ENCODE results near the gene KCNG4.

Gene KCNG4

GRCh38 chr16:84214451-84215066, 25.3 kb downstream of the KCNG4 start:
- H3K4me3 ChIP-seq (ENCODE audit: low read depth, low read length): no peak overlapping the region
- TF ChIP-seq, protein P1, sequence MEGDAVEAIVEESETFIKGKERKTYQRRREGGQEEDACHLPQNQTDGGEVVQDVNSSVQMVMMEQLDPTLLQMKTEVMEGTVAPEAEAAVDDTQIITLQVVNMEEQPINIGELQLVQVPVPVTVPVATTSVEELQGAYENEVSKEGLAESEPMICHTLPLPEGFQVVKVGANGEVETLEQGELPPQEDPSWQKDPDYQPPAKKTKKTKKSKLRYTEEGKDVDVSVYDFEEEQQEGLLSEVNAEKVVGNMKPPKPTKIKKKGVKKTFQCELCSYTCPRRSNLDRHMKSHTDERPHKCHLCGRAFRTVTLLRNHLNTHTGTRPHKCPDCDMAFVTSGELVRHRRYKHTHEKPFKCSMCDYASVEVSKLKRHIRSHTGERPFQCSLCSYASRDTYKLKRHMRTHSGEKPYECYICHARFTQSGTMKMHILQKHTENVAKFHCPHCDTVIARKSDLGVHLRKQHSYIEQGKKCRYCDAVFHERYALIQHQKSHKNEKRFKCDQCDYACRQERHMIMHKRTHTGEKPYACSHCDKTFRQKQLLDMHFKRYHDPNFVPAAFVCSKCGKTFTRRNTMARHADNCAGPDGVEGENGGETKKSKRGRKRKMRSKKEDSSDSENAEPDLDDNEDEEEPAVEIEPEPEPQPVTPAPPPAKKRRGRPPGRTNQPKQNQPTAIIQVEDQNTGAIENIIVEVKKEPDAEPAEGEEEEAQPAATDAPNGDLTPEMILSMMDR (IDR thresholded peaks at IDR 0.05; ENCODE audit: insufficient read depth, low read depth, low read length, missing control alignments): no peak
- no peak for DNase-seq (ENCODE audit: low read depth)

DNA sequence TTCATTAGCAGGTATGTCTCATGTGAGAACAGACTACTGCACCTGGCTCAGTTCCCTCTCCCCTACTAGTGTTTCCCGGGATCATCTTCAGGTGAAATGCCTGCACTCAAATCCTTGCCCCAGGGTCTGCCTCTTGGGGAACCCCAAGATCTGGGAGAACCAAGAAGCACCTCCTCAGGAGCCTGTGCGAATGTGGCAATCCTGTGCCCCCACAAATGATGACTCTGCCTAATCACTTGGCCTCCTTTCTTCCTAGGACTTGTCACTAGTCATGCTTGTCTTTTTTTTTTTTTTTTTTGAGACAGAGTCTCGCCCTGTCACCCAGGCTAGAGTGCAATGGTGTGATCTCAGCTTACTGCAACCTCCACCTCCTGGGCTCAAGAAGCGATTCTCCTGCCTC, 27.2 kb downstream of the KCNG4 start:
- no peak for DNase-seq (ENCODE audit: low read depth)
- no peak overlapping the region for H3K4me3 ChIP-seq (ENCODE audit: low read depth, low read length)
- TF ChIP-seq, protein P1 (IDR thresholded peaks at IDR 0.05; ENCODE audit: insufficient read depth, low read depth, low read length, missing control alignments): no peak

DNA sequence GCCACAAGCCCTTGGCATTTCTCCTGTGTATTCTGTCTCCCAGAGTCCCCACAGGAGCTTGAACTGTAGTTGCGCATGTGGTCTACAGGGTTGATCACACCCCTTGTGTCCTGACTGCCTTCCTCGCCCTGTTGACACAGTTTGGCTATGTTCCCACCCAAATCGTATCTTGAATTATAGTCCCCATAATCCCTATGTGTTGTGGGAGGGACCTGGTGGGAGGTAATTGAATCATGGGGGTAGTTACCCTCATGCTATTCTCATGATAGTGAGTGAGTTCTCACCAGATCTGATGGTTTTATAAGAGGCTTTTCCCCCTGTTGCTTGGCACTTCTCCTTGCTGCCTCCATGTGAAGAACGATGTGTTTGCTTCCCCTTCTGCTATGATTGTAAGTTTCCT, 27.7 kb downstream of the KCNG4 start:
- H3K4me3 ChIP-seq (ENCODE audit: low read depth, low read length): no peak overlapping the region
- no peak for DNase-seq (ENCODE audit: low read depth)
- TF ChIP-seq, protein P1 (IDR thresholded peaks at IDR 0.05; ENCODE audit: insufficient read depth, low read depth, low read length, missing control alignments): no peak

DNA sequence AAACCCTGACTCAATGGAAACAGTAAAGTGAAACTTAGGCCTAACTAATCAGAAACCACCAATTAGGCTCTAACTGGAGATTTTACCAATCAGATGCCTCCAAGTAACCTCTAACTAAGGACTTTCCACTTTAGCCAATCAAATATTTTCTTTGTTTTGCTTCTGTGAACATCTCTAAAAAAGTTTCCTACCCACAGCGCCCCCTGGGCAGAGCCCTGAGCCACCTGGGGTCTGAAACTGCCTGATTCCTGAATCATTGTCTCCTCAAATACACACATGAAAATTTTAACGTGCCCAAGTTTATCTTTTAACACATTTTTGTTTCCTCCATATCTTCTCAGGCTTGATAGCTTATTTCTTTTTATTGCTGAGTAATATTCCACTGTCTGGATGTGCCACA, 29.8 kb downstream of the KCNG4 start:
- TF ChIP-seq, protein P1 (IDR thresholded peaks at IDR 0.05; ENCODE audit: insufficient read depth, low read depth, low read length, missing control alignments): no peak
- no peak for DNase-seq (ENCODE audit: low read depth)
- H3K4me3 ChIP-seq (ENCODE audit: low read depth, low read length): no peak overlapping the region

DNA sequence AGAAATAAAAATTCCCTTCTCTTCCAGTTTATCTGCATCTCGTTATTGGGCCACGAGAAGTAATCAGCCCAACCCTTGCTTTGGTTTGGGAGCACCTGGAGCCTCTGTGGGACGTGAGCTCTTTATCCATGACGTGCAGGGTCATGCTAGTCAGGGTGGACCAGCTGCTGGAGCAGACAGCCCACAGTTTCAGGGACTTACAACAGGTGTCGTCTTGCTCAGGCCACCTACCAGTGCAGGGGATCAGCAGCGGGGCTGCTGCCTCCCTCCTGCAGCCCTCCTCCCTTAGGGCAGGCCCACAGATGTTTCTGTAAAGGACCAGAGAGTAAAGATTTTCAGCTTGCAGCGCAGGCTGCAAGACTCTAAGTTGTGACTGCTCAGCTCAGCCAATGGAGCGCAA, 31.9 kb downstream of the KCNG4 start:
- DNase-seq (ENCODE audit: low read depth): no peak
- no peak overlapping the region for H3K4me3 ChIP-seq (ENCODE audit: low read depth, low read length)
- TF ChIP-seq, protein P1 (IDR thresholded peaks at IDR 0.05; ENCODE audit: insufficient read depth, low read depth, low read length, missing control alignments): no peak

DNA sequence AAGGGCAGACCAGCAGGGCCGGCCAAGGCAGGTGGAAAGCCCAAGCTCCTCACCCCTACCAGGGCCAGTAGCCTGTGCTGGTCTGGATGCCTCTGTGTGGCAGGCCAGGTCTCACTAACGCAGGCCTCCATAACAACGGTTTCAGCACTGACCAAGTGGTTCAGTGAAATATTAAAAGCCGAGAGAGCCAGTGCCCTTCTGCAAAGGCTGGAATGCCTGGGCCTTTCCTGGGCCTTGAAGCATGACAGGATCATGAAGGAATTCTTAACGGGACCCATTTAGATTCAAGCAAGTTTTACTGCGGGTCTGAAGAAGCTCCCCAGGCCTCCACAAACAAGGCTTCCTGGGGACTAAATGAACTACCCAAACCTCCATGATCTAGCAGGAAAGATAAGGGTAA, 32.6 kb downstream of the KCNG4 start:
- no peak for DNase-seq (ENCODE audit: low read depth)
- H3K4me3 ChIP-seq (ENCODE audit: low read depth, low read length): no peak overlapping the region
- TF ChIP-seq, protein P1 (IDR thresholded peaks at IDR 0.05; ENCODE audit: insufficient read depth, low read depth, low read length, missing control alignments): no peak

All from GM12865 (cell line).